Renal pelvis (tissue), 4 donors: ENCODE results near the gene HLA-B. TPM values are rescaled to one million over a fixed set of nuclear protein-coding genes. Genes with fewer than 3 reads are reported as not detected.
A peak's percentile ranks its signal among the peaks of the same experiment; 100 is the strongest.
"Not testable (repeated sequence)": the region's sequence is repeated elsewhere in the genome, so short reads cannot be mapped to it uniquely, and the experiment has no call there.

Source experiments
- DNase-seq: peaks from one replicate; pipeline ENCODE4 v3.0.0-alpha.2; 2013
- polyA plus RNA-seq, 3 donors: library from polyadenylated mRNA; unstranded; fragments of 120-200 nt; gene quantifications; one replicate each; pipeline ENCODE4 v1.2.1, GENCODE V29; 2013; ENCODE audit not compliant: insufficient read length in 3 of 3

Gene HLA-B
- polyA plus RNA-seq, 3 donors, result 104 to 117 (median 116) TPM

GRCh38 chr6:31389802-31390132 is 32.8 kb upstream of the HLA-B start:
- DNase-seq, result not testable (repeated sequence)

GRCh38 chr6:31388916-31389801 is 32.2 kb upstream of the HLA-B start:
- not testable (repeated sequence) for DNase-seq

- DNase-seq, result no peak
These were observed 30.0 kb upstream of the HLA-B start for GRCh38 chr6:31386977-31387376.

- no peak for DNase-seq
These were observed 29.1 kb upstream of the HLA-B start for GRCh38 chr6:31386099-31386498.

- no peak for DNase-seq
These were observed 28.1 kb upstream of the HLA-B start for GRCh38 chr6:31385041-31385440.

GRCh38 chr6:31383149-31383548 is 26.2 kb upstream of the HLA-B start:
- no peak for DNase-seq

- no peak for DNase-seq
These were observed 24.7 kb upstream of the HLA-B start for GRCh38 chr6:31381666-31382065.

- no peak for DNase-seq
These were observed 22.9 kb upstream of the HLA-B start for GRCh38 chr6:31379850-31380249.

- DNase-seq, result no peak
These were observed 21.7 kb upstream of the HLA-B start for GRCh38 chr6:31378721-31379103.

- DNase-seq, result no peak
These were observed 21.2 kb upstream of the HLA-B start for GRCh38 chr6:31378062-31378720.

GRCh38 chr6:31377029-31377428 is 20.1 kb upstream of the HLA-B start:
- DNase-seq, result no peak

GRCh38 chr6:31375699-31376098 is 18.7 kb upstream of the HLA-B start:
- DNase-seq, result no peak

GRCh38 chr6:31374118-31374517 is 17.1 kb upstream of the HLA-B start:
- DNase-seq, result not testable (repeated sequence)

- DNase-seq, result no peak
These were observed 11.5 kb upstream of the HLA-B start for GRCh38 chr6:31368461-31368860.

- DNase-seq, result peak; percentile 83
These were observed 9.9 kb upstream of the HLA-B start for GRCh38 chr6:31366693-31367470.

GRCh38 chr6:31365864-31366263 is 8.9 kb upstream of the HLA-B start:
- no peak for DNase-seq

- DNase-seq, result no peak
These were observed 6.8 kb upstream of the HLA-B start for GRCh38 chr6:31363811-31364210.

GRCh38 chr6:31362751-31363150 is 5.8 kb upstream of the HLA-B start:
- DNase-seq, result no peak

GRCh38 chr6:31359581-31359980 is 2.6 kb upstream of the HLA-B start:
- DNase-seq, result no peak

GRCh38 chr6:31358302-31358701 is 1.3 kb upstream of the HLA-B start:
- DNase-seq, result no peak

- DNase-seq, result no peak
These were observed 907 bp upstream of the HLA-B start for GRCh38 chr6:31357886-31358285.

GRCh38 chr6:31356216-31356945 is 598 bp downstream of the HLA-B start:
- peak; percentile 4 for DNase-seq
